Neural cell (in vitro differentiated cells): ENCODE data around the gene PLAAT4. TPM values are rescaled to one million over a fixed set of nuclear protein-coding genes. Genes with fewer than 3 reads are reported as not detected.

Experiments
- H2AFZ ChIP-seq: fragments of 200-600, 300-800 bp; sonication (generic), shearing (Covaris generic); 2 replicates; pipeline ENCODE4 v1.6.0; 2014; ENCODE audit warnings: low read depth, mild to moderate bottlenecking, antibody characterized with exemption, low read length, moderate library complexity
- H3F3A ChIP-seq: fragments of 200-600 bp; shearing (Covaris generic); 2 replicates; pipeline ENCODE4 v1.6.1; 2016; ENCODE audit warnings: mild to moderate bottlenecking, moderate library complexity, mixed read lengths, antibody characterized with exemption, low read length; ENCODE audit not compliant: insufficient read depth, poor library complexity, severe bottlenecking
- H3K27ac ChIP-seq: fragments of 200-600, 300-800 bp; sonication (generic), shearing (Covaris generic); 2 replicates; pipeline ENCODE4 v1.5.1; 2014; ENCODE audit warnings: mild to moderate bottlenecking, low read length, moderate library complexity
- H3K27me3 ChIP-seq: fragments of 300-800, 200-600 bp; sonication (generic), shearing (Covaris generic); 2 replicates; pipeline ENCODE4 v1.6.0; 2014; ENCODE audit warnings: mild to moderate bottlenecking, low read depth, low read length, moderate library complexity; ENCODE audit not compliant: insufficient read depth
- H3K36me3 ChIP-seq: fragments of 300-800, 200-600 bp; sonication (generic), shearing (Covaris generic); 2 replicates; pipeline ENCODE4 v1.5.1; 2014; ENCODE audit warnings: mild to moderate bottlenecking, antibody characterized with exemption, low read length, moderate library complexity; ENCODE audit not compliant: insufficient read depth
- H3K4me2 ChIP-seq: fragments of 300-800, 200-600 bp; sonication (generic), shearing (Covaris generic); 2 replicates; pipeline ENCODE4 v1.6.0; 2014; ENCODE audit warnings: mild to moderate bottlenecking, low read length
- H3K4me3 ChIP-seq: fragments of 300-800, 200-600 bp; sonication (generic), shearing (Covaris generic); 2 replicates; pipeline ENCODE4 v1.5.1; 2014; ENCODE audit warnings: mild to moderate bottlenecking, low read length, moderate library complexity
- H3K79me2 ChIP-seq: fragments of 200-600 bp; shearing (Covaris generic); replicated peaks from 2 replicates; pipeline ENCODE4 v1.6.0; 2014; ENCODE audit warnings: mild to moderate bottlenecking, low read length, moderate library complexity; ENCODE audit not compliant: insufficient read depth
- H3K9ac ChIP-seq: fragments of 300-800, 200-600 bp; sonication (generic), shearing (Covaris generic); 2 replicates; pipeline ENCODE4 v1.6.1; 2016; ENCODE audit warnings: mild to moderate bottlenecking, low read length, mixed read lengths
- H3K9me2 ChIP-seq: fragments of 200-600 bp; shearing (Covaris generic); 2 replicates; pipeline ENCODE4 v1.6.1; 2016; ENCODE audit warnings: mild to moderate bottlenecking, low read length, mixed read lengths; ENCODE audit not compliant: insufficient read depth
- H3K9me3 ChIP-seq: fragments of 200-600, 300-800 bp; sonication (generic), shearing (Covaris generic); 2 replicates; pipeline ENCODE4 v1.6.1; 2016; ENCODE audit warnings: mild to moderate bottlenecking, mixed run types, low read length, moderate library complexity, mixed read lengths
- H4K20me1 ChIP-seq: fragments of 200-600 bp; shearing (Covaris generic); 2 replicates; pipeline ENCODE4 v1.6.1; 2016; ENCODE audit warnings: mild to moderate bottlenecking, mixed run types; ENCODE audit not compliant: insufficient read depth
- CTCF ChIP-seq: fragments of 450-650 bp; IDR thresholded peaks from 2 replicates; pipeline ENCODE4 v1.5.1; 2014; ENCODE audit warnings: antibody characterized with exemption, mild to moderate bottlenecking, moderate library complexity; ENCODE audit not compliant: poor library complexity, severe bottlenecking
- EP300 ChIP-seq: fragments of 450-650 bp; conservative IDR thresholded peaks from 2 replicates; pipeline ENCODE4 v1.6.1; 2014; ENCODE audit warnings: antibody characterized with exemption, mild to moderate bottlenecking, moderate library complexity; ENCODE audit not compliant: poor library complexity, severe bottlenecking
- EZH2 ChIP-seq: fragments of 200-600, 300-800 bp; shearing (Covaris generic), sonication (generic); IDR thresholded peaks from 2 replicates; pipeline ENCODE4 v1.6.1; 2014; ENCODE audit warnings: antibody characterized with exemption, low read length, borderline replicate concordance, mild to moderate bottlenecking; ENCODE audit not compliant: insufficient read depth, poor library complexity, severe bottlenecking
- MXI1 ChIP-seq: fragments of 450-650 bp; conservative IDR thresholded peaks from 2 replicates; pipeline ENCODE4 v1.6.1; 2014; ENCODE audit warnings: antibody characterized with exemption, mild to moderate bottlenecking; ENCODE audit not compliant: poor library complexity, severe bottlenecking
- POLR2AphosphoS5 ChIP-seq: IDR thresholded peaks from 2 replicates; pipeline ENCODE4 v1.6.1; 2012
- RAD21 ChIP-seq: fragments of 450-650 bp; conservative IDR thresholded peaks from 2 replicates; pipeline ENCODE4 v1.6.1; 2014; ENCODE audit warnings: antibody characterized with exemption, mild to moderate bottlenecking, moderate library complexity
- REST ChIP-seq: IDR thresholded peaks from 2 replicates; pipeline ENCODE4 v1.6.1; 2012; ENCODE audit warnings: borderline replicate concordance
- SMC3 ChIP-seq: fragments of 450-650 bp; conservative IDR thresholded peaks from 2 replicates; pipeline ENCODE4 v1.6.1; 2014; ENCODE audit warnings: antibody characterized with exemption, mild to moderate bottlenecking, moderate library complexity; ENCODE audit not compliant: poor library complexity
- TAF1 ChIP-seq: IDR thresholded peaks from 2 replicates; pipeline ENCODE4 v1.6.1; 2012; ENCODE audit warnings: low read depth
- polyA plus RNA-seq: library from polyadenylated mRNA; depleted of rRNA; stranded (reverse); fragments of >200 nt; gene quantifications from 2 replicates; pipeline ENCODE4 v1.2.3, GENCODE V29; 2014

Gene PLAAT4
- polyA plus RNA-seq, 1 donor from 2014 or later, result not detected

GRCh38 chr11:63557570-63557969 is 21.0 kb downstream of the PLAAT4 start:
- Histone ChIP-seq H3K27ac (no peak overlapping the region), H4K20me1 (no peaks in the 10 kb centered on the region), H3K4me3 (no peak overlapping the region), H3K9me3 (no peaks in the 10 kb centered on the region), H3K79me2 (no peaks in the 10 kb centered on the region), H3F3A (no peaks in the 10 kb centered on the region), H3K27me3 (no peaks in the 10 kb centered on the region), H3K9ac (no peak overlapping the region), H3K36me3 (no peaks in the 10 kb centered on the region), H3K4me2 (no peak overlapping the region), H3K9me2 (no peaks in the 10 kb centered on the region), H2AFZ (no peak overlapping the region)
- TF ChIP-seq TAF1 (no peak), MXI1 (no peak), EZH2 (no peak), CTCF (no peak), REST (no peak), EP300 (no peak), RAD21 (no peak), POLR2AphosphoS5 (no peak), SMC3 (no peak)

- TF ChIP-seq MXI1, result no peak
- no peak for TF ChIP-seq POLR2AphosphoS5
- TF ChIP-seq CTCF, result no peak
- no peak for TF ChIP-seq SMC3
- no peak for TF ChIP-seq REST
- TF ChIP-seq EZH2, result no peak
- no peak for TF ChIP-seq RAD21
- no peak for TF ChIP-seq TAF1
- TF ChIP-seq EP300, result no peak
- H3F3A ChIP-seq, result no peaks in the 10 kb centered on the region
- H4K20me1 ChIP-seq, result no peaks in the 10 kb centered on the region
- no peak overlapping the region for H3K9ac ChIP-seq
- H3K36me3 ChIP-seq, result no peaks in the 10 kb centered on the region
- H3K4me2 ChIP-seq, result no peak overlapping the region
- no peak overlapping the region for H2AFZ ChIP-seq
- H3K4me3 ChIP-seq, result no peak overlapping the region
- no peaks in the 10 kb centered on the region for H3K79me2 ChIP-seq
- no peaks in the 10 kb centered on the region for H3K9me3 ChIP-seq
- H3K27me3 ChIP-seq, result no peaks in the 10 kb centered on the region
- no peak overlapping the region for H3K27ac ChIP-seq
- no peaks in the 10 kb centered on the region for H3K9me2 ChIP-seq
These were observed 22.0 kb downstream of the PLAAT4 start for GRCh38 chr11:63558459-63559157.
